ENCODE results near the gene MAGED4. TPM values are rescaled to one million over a fixed set of nuclear protein-coding genes. Genes with fewer than 3 reads are reported as not detected.

The MAGED4 gene
- total and polyA plus RNA-seq, 4 donors: 0.08 to 5.0 (median 1.3) TPM

DNA sequence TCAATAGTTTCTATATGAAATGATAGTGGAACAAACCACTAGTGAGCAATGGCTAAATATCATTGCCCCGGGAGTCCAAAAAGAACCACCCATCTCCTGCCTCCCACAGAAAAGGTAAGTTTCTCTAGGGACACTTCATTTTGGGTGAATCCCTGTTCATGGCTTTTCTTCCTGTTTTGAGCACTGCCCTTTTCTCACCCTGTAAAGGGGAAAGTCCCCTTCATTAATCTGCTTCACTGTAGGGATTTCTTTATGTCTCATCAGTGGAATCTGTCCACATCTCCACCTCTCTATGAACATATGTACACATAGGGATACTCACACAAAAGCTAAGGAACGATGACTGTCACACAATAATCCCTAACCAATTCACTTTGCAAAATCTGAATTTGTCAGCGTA is 28.6 kb downstream of the MAGED4 start:
- Histone ChIP-seq H3K9ac (ENCODE audit: insufficient read depth in 1 of 2, low read length in 2 of 2) (no peak overlapping the region), H3K36me3 (ENCODE audit: control insufficient read depth in 4 of 4, insufficient read depth in 4 of 4, low read length in 4 of 4) (no peaks in the 10 kb centered on the region), H3K4me1 (ENCODE audit: control insufficient read depth in 5 of 5, insufficient read depth in 5 of 5, low read length in 5 of 5) (no peaks in the 10 kb centered on the region), H3K27me3 (ENCODE audit: control insufficient read depth in 3 of 3, insufficient read depth in 3 of 3, low read length in 2 of 3) (peaks cover 0 to 3% (median 2%) of the 10 kb centered on the region in 3 donors), H3K27ac (ENCODE audit: low read depth in 1 of 2, low read length in 1 of 2) (no peak overlapping the region), H3K9me3 (ENCODE audit: control insufficient read depth in 4 of 4, insufficient read depth in 3 of 4, low read length in 3 of 4) (peaks cover 0 to 2% (median 0%) of the 10 kb centered on the region in 4 donors), H3K4me3 (no peak overlapping the region)
- TF ChIP-seq, protein P1, sequence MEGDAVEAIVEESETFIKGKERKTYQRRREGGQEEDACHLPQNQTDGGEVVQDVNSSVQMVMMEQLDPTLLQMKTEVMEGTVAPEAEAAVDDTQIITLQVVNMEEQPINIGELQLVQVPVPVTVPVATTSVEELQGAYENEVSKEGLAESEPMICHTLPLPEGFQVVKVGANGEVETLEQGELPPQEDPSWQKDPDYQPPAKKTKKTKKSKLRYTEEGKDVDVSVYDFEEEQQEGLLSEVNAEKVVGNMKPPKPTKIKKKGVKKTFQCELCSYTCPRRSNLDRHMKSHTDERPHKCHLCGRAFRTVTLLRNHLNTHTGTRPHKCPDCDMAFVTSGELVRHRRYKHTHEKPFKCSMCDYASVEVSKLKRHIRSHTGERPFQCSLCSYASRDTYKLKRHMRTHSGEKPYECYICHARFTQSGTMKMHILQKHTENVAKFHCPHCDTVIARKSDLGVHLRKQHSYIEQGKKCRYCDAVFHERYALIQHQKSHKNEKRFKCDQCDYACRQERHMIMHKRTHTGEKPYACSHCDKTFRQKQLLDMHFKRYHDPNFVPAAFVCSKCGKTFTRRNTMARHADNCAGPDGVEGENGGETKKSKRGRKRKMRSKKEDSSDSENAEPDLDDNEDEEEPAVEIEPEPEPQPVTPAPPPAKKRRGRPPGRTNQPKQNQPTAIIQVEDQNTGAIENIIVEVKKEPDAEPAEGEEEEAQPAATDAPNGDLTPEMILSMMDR (IDR thresholded peaks at IDR 0.05; ENCODE audit: control extremely low read depth, extremely low read depth): no peak
- DNase-seq: no peak
- WGBS, 2 donors: 74 to 96% methylated on average over 3 of the region's 3 CpGs
- ATAC-seq (ENCODE audit: insufficient read depth, low FRiP score): no peak

DNA sequence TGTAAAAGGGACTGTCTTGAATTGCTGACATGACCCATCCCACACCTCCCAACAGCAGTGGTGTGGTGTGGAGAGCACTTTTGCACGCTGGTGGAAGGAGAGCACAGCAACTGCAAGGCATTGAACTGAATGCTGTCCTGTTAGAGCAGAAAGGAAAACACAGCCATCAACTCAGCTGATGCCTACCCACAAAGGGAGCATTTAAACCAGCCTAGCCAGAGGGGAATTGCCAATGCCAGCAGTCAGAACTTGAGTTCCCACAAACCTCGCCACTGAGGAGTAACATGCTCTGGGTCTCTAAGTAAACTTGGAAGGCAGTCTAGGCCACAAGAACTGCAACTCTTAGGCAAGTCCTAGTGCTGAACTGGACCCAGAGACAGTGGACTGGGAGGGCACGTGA is 31.9 kb downstream of the MAGED4 start:
- TF ChIP-seq, protein P1 (IDR thresholded peaks at IDR 0.05; ENCODE audit: control extremely low read depth, extremely low read depth): no peak
- DNase-seq: no peak
- Histone ChIP-seq H3K9me3 (ENCODE audit: control insufficient read depth in 4 of 4, insufficient read depth in 3 of 4, low read length in 3 of 4) (peaks cover 0 to 7% (median 0%) of the 10 kb centered on the region in 4 donors), H3K4me3 (no peak overlapping the region), H3K4me1 (ENCODE audit: control insufficient read depth in 5 of 5, insufficient read depth in 5 of 5, low read length in 5 of 5) (no peaks in the 10 kb centered on the region), H3K9ac (ENCODE audit: insufficient read depth in 1 of 2, low read length in 2 of 2) (no peak overlapping the region), H3K27me3 (ENCODE audit: control insufficient read depth in 3 of 3, insufficient read depth in 3 of 3, low read length in 2 of 3) (peaks cover 0 to 10% (median 3%) of the 10 kb centered on the region in 3 donors), H3K36me3 (ENCODE audit: control insufficient read depth in 4 of 4, insufficient read depth in 4 of 4, low read length in 4 of 4) (no peaks in the 10 kb centered on the region), H3K27ac (ENCODE audit: low read depth in 1 of 2, low read length in 1 of 2) (no peak overlapping the region)
- no peak for ATAC-seq (ENCODE audit: insufficient read depth, low FRiP score)
- 64 to 100% methylated on average over 3 of the region's 3 CpGs for WGBS, 2 donors

- H3K4me1 ChIP-seq (ENCODE audit: control insufficient read depth in 5 of 5, insufficient read depth in 5 of 5, low read length in 5 of 5): no peaks in the 10 kb centered on the region
- H3K27me3 ChIP-seq (ENCODE audit: control insufficient read depth in 3 of 3, insufficient read depth in 3 of 3, low read length in 2 of 3): peaks cover 0 to 10% (median 3%) of the 10 kb centered on the region in 3 donors
- ATAC-seq (ENCODE audit: insufficient read depth, low FRiP score): no peak
- 66 to 72% methylated on average over 2 of the region's 2 CpGs for WGBS, 2 donors
- TF ChIP-seq, protein P1 (IDR thresholded peaks at IDR 0.05; ENCODE audit: control extremely low read depth, extremely low read depth): no peak
- H3K4me3 ChIP-seq: no peak overlapping the region
- H3K27ac ChIP-seq (ENCODE audit: low read depth in 1 of 2, low read length in 1 of 2): no peak overlapping the region
- peak in 1 of 3 donors; percentile 6 for DNase-seq
- H3K9ac ChIP-seq (ENCODE audit: insufficient read depth in 1 of 2, low read length in 2 of 2): no peak overlapping the region
- no peaks in the 10 kb centered on the region for H3K36me3 ChIP-seq (ENCODE audit: control insufficient read depth in 4 of 4, insufficient read depth in 4 of 4, low read length in 4 of 4)
- H3K9me3 ChIP-seq (ENCODE audit: control insufficient read depth in 4 of 4, insufficient read depth in 3 of 4, low read length in 3 of 4): peaks cover 0 to 7% (median 0%) of the 10 kb centered on the region in 4 donors
Measured at GRCh38 chrX:52217494-52218160, 32.9 kb downstream of the MAGED4 start.
